ENCODE results near the gene ABHD2.
"Not testable (repeated sequence)": the region's sequence is repeated elsewhere in the genome, so short reads cannot be mapped to it uniquely, and the experiment has no call there.

Gene ABHD2

GRCh38 chr15:89075101-89075640 is 13.1 kb upstream of the ABHD2 start:
- DNase-seq = no peak

- no peak for DNase-seq
Measured at GRCh38 chr15:89075846-89076245, 12.4 kb upstream of the ABHD2 start.

- DNase-seq = no peak
Measured at GRCh38 chr15:89077750-89078149, 10.5 kb upstream of the ABHD2 start.

- DNase-seq = no peak
Measured at GRCh38 chr15:89078851-89079810, 9.1 kb upstream of the ABHD2 start.

- DNase-seq = no peak
Measured at GRCh38 chr15:89081878-89082277, 6.4 kb upstream of the ABHD2 start.

- no peak for DNase-seq
Measured at GRCh38 chr15:89083246-89083645, 5.0 kb upstream of the ABHD2 start.

GRCh38 chr15:89085289-89085926 is 2.8 kb upstream of the ABHD2 start:
- DNase-seq = no peak

GRCh38 chr15:89085933-89086332 is 2.3 kb upstream of the ABHD2 start:
- not testable (repeated sequence) for DNase-seq

- DNase-seq = not testable (repeated sequence)
Measured at GRCh38 chr15:89086390-89086789, 1.9 kb upstream of the ABHD2 start.

- no peak for DNase-seq
Measured at GRCh38 chr15:89087161-89087829, 961 bp upstream of the ABHD2 start.

- peak; percentile 18 to 21 for DNase-seq
Measured at GRCh38 chr15:89088605-89089315, 504 bp downstream of the ABHD2 start.

- no peak for DNase-seq
Measured at GRCh38 chr15:89089316-89090230, 1.3 kb downstream of the ABHD2 start.

- peak; percentile 16 for DNase-seq
Measured at GRCh38 chr15:89090791-89091626, 2.8 kb downstream of the ABHD2 start.

- DNase-seq = no peak
Measured at GRCh38 chr15:89091627-89092220, 3.5 kb downstream of the ABHD2 start.

- no peak for DNase-seq
Measured at GRCh38 chr15:89093509-89093908, 5.3 kb downstream of the ABHD2 start.

GRCh38 chr15:89095073-89095472 is 6.8 kb downstream of the ABHD2 start:
- DNase-seq = no peak

GRCh38 chr15:89095556-89095955 is 7.3 kb downstream of the ABHD2 start:
- DNase-seq = no peak

GRCh38 chr15:89096664-89097063 is 8.4 kb downstream of the ABHD2 start:
- DNase-seq = no peak

- no peak for DNase-seq
Measured at GRCh38 chr15:89097313-89097712, 9.1 kb downstream of the ABHD2 start.

- DNase-seq = no peak
Measured at GRCh38 chr15:89098281-89098680, 10.0 kb downstream of the ABHD2 start.

Data from NCI-H524 (cell line).